HepG2 (cell line): Measurements from ENCODE around the gene SYNGR2. TPM values are rescaled to one million over a fixed set of nuclear protein-coding genes. Genes with fewer than 3 reads are reported as not detected.

Source experiments
- ARNTL ChIP-seq: sonication (generic); formaldehyde crosslinking; IDR thresholded peaks from 2 replicates; pipeline ENCODE4 v1.4.0; 2020; ENCODE audit warnings: mild to moderate bottlenecking, missing genetic modification reagents
- ASH2L ChIP-seq: fragments of 300-600, 200-600 bp; sonication (generic); IDR thresholded peaks from 2 replicates; pipeline ENCODE4 v1.7.0; 2017; ENCODE audit warnings: low read depth, mild to moderate bottlenecking, moderate library complexity, mixed read lengths, low read length; ENCODE audit not compliant: insufficient read length
- CC2D1A ChIP-seq: sonication (generic); formaldehyde crosslinking; IDR thresholded peaks from 2 replicates; pipeline ENCODE4 v1.8.1; 2023; ENCODE audit warnings: mild to moderate bottlenecking, missing genetic modification reagents
- FOXJ3 ChIP-seq: sonication (generic); formaldehyde crosslinking; IDR thresholded peaks from 2 replicates; pipeline ENCODE4 v1.4.0; 2020; ENCODE audit warnings: missing genetic modification reagents, mild to moderate bottlenecking, borderline replicate concordance
- FOXK1 ChIP-seq: sonication (generic); formaldehyde crosslinking; IDR thresholded peaks from 2 replicates; pipeline ENCODE4 v1.4.0; 2020; ENCODE audit warnings: low read depth, missing genetic modification reagents, borderline replicate concordance
- GATA4 ChIP-seq: sonication (generic); IDR thresholded peaks from 2 replicates; pipeline ENCODE4 v1.6.1; 2016; ENCODE audit warnings: antibody characterized with exemption, low read depth, borderline replicate concordance
- KLF13 ChIP-seq: sonication (generic); formaldehyde crosslinking; IDR thresholded peaks from 2 replicates; pipeline ENCODE4 v1.4.0; 2020; ENCODE audit warnings: mild to moderate bottlenecking, missing genetic modification reagents
- MTERF4 ChIP-seq: sonication (generic); formaldehyde crosslinking; IDR thresholded peaks from 2 replicates; pipeline ENCODE4 v1.8.0; 2023; ENCODE audit warnings: mild to moderate bottlenecking, missing genetic modification reagents
- NCOA2 ChIP-seq: sonication (generic); formaldehyde crosslinking; IDR thresholded peaks from 2 replicates; pipeline ENCODE4 v1.8.0; 2022; ENCODE audit warnings: inconsistent platforms
- NFE2L2 ChIP-seq: fragments of 150-350 bp; IDR thresholded peaks from 2 replicates; pipeline ENCODE4 v1.6.1; 2014; ENCODE audit warnings: low read length
- PCBP1 ChIP-seq: fragments of 200-400 bp; formaldehyde crosslinking; IDR thresholded peaks from 2 replicates; pipeline ENCODE4 v1.6.1; 2017; ENCODE audit warnings: mild to moderate bottlenecking, low read depth, low read length, borderline replicate concordance
- PPARG ChIP-seq: conservative IDR thresholded peaks from 2 replicates; pipeline ENCODE4 v1.6.1; 2016; ENCODE audit warnings: missing biosample characterization, missing genetic modification reagents
- RNF2 ChIP-seq: fragments of 450-650 bp; conservative IDR thresholded peaks from 2 replicates; pipeline ENCODE4 v1.6.1; 2016; ENCODE audit warnings: low read depth
- SALL1 ChIP-seq: sonication (generic); formaldehyde crosslinking; IDR thresholded peaks from 2 replicates; pipeline ENCODE4 v1.8.0; 2022; ENCODE audit warnings: mild to moderate bottlenecking, missing genetic modification reagents
- SIN3B ChIP-seq: fragments of 150-350 bp; IDR thresholded peaks from 2 replicates; pipeline ENCODE4 v1.6.1; 2014; ENCODE audit warnings: low read length
- SP140L ChIP-seq: sonication (generic); formaldehyde crosslinking; IDR thresholded peaks from 2 replicates; pipeline ENCODE4 v1.4.0; 2020; ENCODE audit warnings: missing genetic modification reagents, borderline replicate concordance
- SP5 ChIP-seq: IDR thresholded peaks from 2 replicates; pipeline ENCODE4 v1.6.1; 2016; ENCODE audit warnings: low read depth, borderline replicate concordance
- ZNF232 ChIP-seq: sonication (generic); formaldehyde crosslinking; IDR thresholded peaks from 2 replicates; pipeline ENCODE4 v1.4.0; 2020; ENCODE audit warnings: missing genetic modification reagents, borderline replicate concordance
- ZNF484 ChIP-seq: sonication (generic); formaldehyde crosslinking; IDR thresholded peaks from 2 replicates; pipeline ENCODE4 v1.5.1; 2020; ENCODE audit warnings: mild to moderate bottlenecking, low read depth, missing genetic modification reagents, borderline replicate concordance
- ZNF564 ChIP-seq: sonication (generic); formaldehyde crosslinking; IDR thresholded peaks from 2 replicates; pipeline ENCODE4 v1.8.1; 2023; ENCODE audit warnings: mild to moderate bottlenecking, missing genetic modification reagents
- ZNF614 ChIP-seq: IDR thresholded peaks from 2 replicates; pipeline ENCODE4 v1.6.1; 2018; ENCODE audit warnings: missing biosample characterization, missing genetic modification reagents, inconsistent platforms, borderline replicate concordance
- ZNF782 ChIP-seq: sonication (generic); formaldehyde crosslinking; IDR thresholded peaks from 2 replicates; pipeline ENCODE4 v1.4.0; 2020; ENCODE audit warnings: missing genetic modification reagents, mild to moderate bottlenecking, borderline replicate concordance
- ZNF879 ChIP-seq: sonication (generic); formaldehyde crosslinking; IDR thresholded peaks from 2 replicates; pipeline ENCODE4 v1.8.1; 2023; ENCODE audit warnings: missing genetic modification reagents
- ZSCAN9 ChIP-seq: IDR thresholded peaks from 2 replicates; pipeline ENCODE4 v1.6.1; 2016; ENCODE audit warnings: borderline replicate concordance
- polyA plus RNA-seq, 8 experiments: library from polyadenylated mRNA; depleted of rRNA in 3 of 8; stranded (reverse) in 7 of 8; unstranded in 1 of 8; fragments of >200 nt; fragmentation: Illumina TruSeq in 4 of 8; extraction: Trizol in 4 of 8; gene quantifications; 2 replicates each; pipeline versions ENCODE4 v1.2.1 to v1.2.3, GENCODE V29; 2011 to 2016; ENCODE audit warnings: low read depth in 4 of 8, missing spikeins in 1 of 8, mixed read lengths in 1 of 8; ENCODE audit not compliant: insufficient read depth in 1 of 8
- total RNA-seq, 5 experiments: library from RNA; depleted of rRNA; stranded (reverse); fragments of >200 nt; fragmentation: Illumina TruSeq; extraction: Trizol; gene quantifications; 2 replicates each; pipeline ENCODE4 v1.2.3, GENCODE V29; 2016; ENCODE audit warnings: low read depth in 1 of 5
- TF ChIP-seq, protein P1 (sequence below): sonication (generic); formaldehyde crosslinking; IDR thresholded peaks from 2 replicates; pipeline ENCODE4 v1.4.0; 2020; ENCODE audit warnings: missing genetic modification reagents
- TF ChIP-seq, protein P2 (sequence below): sonication (generic); formaldehyde crosslinking; IDR thresholded peaks from 2 replicates; pipeline ENCODE4 v1.5.1; 2020; ENCODE audit warnings: missing genetic modification reagents, mild to moderate bottlenecking, borderline replicate concordance

SYNGR2 gene
- total and polyA plus RNA-seq, 2 of the 13 experiments (the other 11 are each of a cell fraction or from before 2014, with no cell fraction given), result 46.7 to 170 TPM

DNA sequence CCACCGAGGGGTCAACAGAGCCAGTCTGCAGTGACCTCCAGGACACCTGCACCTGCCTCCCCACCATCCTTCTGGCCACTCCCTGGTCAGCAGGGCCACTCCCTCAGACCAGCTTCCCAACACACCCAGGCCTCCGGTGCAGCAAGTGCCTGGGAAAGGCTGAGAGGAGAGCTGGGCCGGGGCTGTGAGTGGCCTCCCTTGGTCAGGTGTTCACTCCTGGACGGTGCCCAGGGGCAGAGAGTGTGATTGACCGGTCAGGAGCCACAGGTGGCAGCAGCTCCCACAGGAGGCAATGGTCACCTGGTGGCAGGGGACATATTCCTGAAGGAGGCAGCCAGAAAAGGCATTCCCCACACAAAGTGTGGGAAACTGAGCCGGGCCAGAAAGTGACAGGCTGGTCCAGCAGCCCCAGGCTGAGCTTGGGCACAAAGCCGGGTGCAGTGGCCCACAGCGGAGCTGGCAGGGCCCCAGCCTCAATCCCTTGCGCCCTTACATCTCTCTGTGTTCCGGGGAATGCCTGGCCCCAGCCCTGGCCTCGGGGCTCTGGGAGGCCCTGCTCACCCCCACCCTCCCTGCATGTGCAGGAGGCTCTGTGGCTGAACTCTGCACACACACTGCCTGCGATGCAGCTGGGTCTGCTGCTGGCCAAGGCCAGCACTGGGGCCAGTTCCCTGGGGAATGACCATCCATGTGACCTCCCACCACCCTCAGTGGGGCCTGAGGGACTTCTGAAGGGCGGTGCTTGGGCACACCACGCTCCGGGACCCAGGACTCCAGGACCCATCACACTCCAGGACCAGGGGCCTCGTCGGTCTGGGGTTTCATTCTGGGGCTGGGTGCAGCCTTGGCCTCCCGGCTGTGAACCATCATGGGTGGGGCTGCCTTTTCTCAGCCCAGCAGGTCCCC lies 23.4 kb upstream of the SYNGR2 start (continued):
- TF ChIP-seq ZNF232 (CRISPR knock-in tag) (peak; percentile 95), SIN3B (no peak), ZNF484 (CRISPR knock-in tag) (no peak), MTERF4 (CRISPR knock-in tag) (peak; percentile 32; the same call in 1 of the 2 replicates), ZNF614 (CRISPR knock-in tag) (peak; percentile 77; the same call in 1 of the 2 replicates), ZNF564 (CRISPR knock-in tag) (peak; percentile 77; the same call in 1 of the 2 replicates), ZSCAN9 (CRISPR knock-in tag) (peak; percentile 50; the same call in 1 of the 2 replicates), SP140L (CRISPR knock-in tag) (no peak; the same call in 1 of the 2 replicates), SP5 (CRISPR knock-in tag) (peak; percentile 56; the same call in 1 of the 2 replicates), ARNTL (peak; percentile 93), FOXK1 (CRISPR knock-in tag) (peak; percentile 43; the same call in 1 of the 2 replicates), PPARG (CRISPR knock-in tag) (peak; percentile 81; the same call in 1 of the 2 replicates), RNF2 (no peak; the same call in 1 of the 2 replicates), KLF13 (CRISPR knock-in tag) (no peak), GATA4 (no peak), FOXJ3 (CRISPR knock-in tag) (peak; percentile 16; the same call in 1 of the 2 replicates), ZNF782 (no peak), NFE2L2 (no peak), CC2D1A (CRISPR knock-in tag) (no peak), PCBP1 (no peak), ZNF879 (CRISPR knock-in tag) (0 out of 2 replicates have a peak, but pooled peaks have one; percentile 68), SALL1 (CRISPR knock-in tag) (peak; percentile 92), ASH2L (no peak), NCOA2 (CRISPR knock-in tag) (peak; percentile 73)
- TF ChIP-seq, protein P1, sequence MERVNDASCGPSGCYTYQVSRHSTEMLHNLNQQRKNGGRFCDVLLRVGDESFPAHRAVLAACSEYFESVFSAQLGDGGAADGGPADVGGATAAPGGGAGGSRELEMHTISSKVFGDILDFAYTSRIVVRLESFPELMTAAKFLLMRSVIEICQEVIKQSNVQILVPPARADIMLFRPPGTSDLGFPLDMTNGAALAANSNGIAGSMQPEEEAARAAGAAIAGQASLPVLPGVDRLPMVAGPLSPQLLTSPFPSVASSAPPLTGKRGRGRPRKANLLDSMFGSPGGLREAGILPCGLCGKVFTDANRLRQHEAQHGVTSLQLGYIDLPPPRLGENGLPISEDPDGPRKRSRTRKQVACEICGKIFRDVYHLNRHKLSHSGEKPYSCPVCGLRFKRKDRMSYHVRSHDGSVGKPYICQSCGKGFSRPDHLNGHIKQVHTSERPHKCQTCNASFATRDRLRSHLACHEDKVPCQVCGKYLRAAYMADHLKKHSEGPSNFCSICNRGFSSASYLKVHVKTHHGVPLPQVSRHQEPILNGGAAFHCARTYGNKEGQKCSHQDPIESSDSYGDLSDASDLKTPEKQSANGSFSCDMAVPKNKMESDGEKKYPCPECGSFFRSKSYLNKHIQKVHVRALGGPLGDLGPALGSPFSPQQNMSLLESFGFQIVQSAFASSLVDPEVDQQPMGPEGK, result peak; percentile 85
- TF ChIP-seq, protein P2, sequence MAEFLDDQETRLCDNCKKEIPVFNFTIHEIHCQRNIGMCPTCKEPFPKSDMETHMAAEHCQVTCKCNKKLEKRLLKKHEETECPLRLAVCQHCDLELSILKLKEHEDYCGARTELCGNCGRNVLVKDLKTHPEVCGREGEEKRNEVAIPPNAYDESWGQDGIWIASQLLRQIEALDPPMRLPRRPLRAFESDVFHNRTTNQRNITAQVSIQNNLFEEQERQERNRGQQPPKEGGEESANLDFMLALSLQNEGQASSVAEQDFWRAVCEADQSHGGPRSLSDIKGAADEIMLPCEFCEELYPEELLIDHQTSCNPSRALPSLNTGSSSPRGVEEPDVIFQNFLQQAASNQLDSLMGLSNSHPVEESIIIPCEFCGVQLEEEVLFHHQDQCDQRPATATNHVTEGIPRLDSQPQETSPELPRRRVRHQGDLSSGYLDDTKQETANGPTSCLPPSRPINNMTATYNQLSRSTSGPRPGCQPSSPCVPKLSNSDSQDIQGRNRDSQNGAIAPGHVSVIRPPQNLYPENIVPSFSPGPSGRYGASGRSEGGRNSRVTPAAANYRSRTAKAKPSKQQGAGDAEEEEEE, result no peak
